Measurements from ENCODE around the gene FCGR1A. TPM values are rescaled to one million over a fixed set of nuclear protein-coding genes. Genes with fewer than 3 reads are reported as not detected.
"Not testable (repeated sequence)": the region's sequence is repeated elsewhere in the genome, so short reads cannot be mapped to it uniquely, and the experiment has no call there.

The FCGR1A gene
- total RNA-seq, 1 donor from 2014 or later = 3.3 TPM

DNA sequence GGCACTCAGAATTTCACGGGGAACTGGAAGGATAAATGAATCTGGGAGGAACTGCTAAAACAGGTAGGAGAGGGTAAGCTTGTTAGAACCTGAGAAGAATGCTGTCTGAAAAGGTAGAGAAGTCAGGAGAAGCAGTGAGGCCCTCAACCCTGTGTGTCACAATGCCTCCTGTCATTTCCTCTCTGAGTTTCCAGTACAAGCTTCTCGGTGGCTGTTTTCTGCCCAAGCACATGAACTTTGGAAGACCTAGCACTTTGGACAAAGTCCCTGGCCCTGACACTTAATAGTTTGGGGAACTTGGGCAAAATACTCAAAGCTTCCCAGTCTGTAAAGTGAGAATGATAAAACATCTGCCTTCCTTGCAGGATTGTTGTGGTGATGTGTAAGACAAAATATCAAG, 44.1 kb downstream of the FCGR1A start:
- not testable (repeated sequence) for DNase-seq (ENCODE audit: low spot score in 2 of 2); FAIRE-seq

GRCh38 chr1:149831764-149832315, 49.3 kb downstream of the FCGR1A start:
- DNase-seq (ENCODE audit: low spot score in 2 of 2); FAIRE-seq: not testable (repeated sequence)

GRCh38 chr1:149832316-149833126, 50.0 kb downstream of the FCGR1A start:
- DNase-seq (ENCODE audit: low spot score in 2 of 2); FAIRE-seq: not testable (repeated sequence)

GRCh38 chr1:149833144-149833543, 50.6 kb downstream of the FCGR1A start:
- DNase-seq (ENCODE audit: low spot score in 2 of 2); FAIRE-seq: not testable (repeated sequence)

- not testable (repeated sequence) for FAIRE-seq; DNase-seq (ENCODE audit: low spot score in 2 of 2)
These were observed 58.7 kb downstream of the FCGR1A start for GRCh38 chr1:149841149-149841548.

Other genes with a start within 250 kb of the FCGR1A start
- not detected for gene PPIAL4C, start 198.8 kb upstream of the FCGR1A start, total RNA-seq
- 10.2 TPM for gene BOLA1, start 116.9 kb downstream of the FCGR1A start, total RNA-seq
- gene SV2A, start 135.2 kb downstream of the FCGR1A start, total RNA-seq = 73.0 TPM
- 7.3 TPM for gene SF3B4, start 145.1 kb downstream of the FCGR1A start, total RNA-seq
- gene MTMR11, start 154.2 kb downstream of the FCGR1A start, total RNA-seq = 2.0 TPM
- gene OTUD7B, start 228.0 kb downstream of the FCGR1A start, total RNA-seq = 4.9 TPM